C4-2B (cell line): ENCODE measurements around the gene ACSL3.

ENCODE experiments used
- ZFX ChIP-seq: fragments of 450-650 bp; IDR thresholded peaks from 2 replicates; pipeline ENCODE4 v1.6.1; 2017
- TF ChIP-seq, protein P1 (sequence below): fragments of 450-650 bp; conservative IDR thresholded peaks from 2 replicates; pipeline ENCODE4 v1.5.1; 2017; ENCODE audit warnings: mild to moderate bottlenecking

GRCh38 chr2:222866358-222866960 is 5.6 kb downstream of the ACSL3 start:
- TF ChIP-seq, protein P1, sequence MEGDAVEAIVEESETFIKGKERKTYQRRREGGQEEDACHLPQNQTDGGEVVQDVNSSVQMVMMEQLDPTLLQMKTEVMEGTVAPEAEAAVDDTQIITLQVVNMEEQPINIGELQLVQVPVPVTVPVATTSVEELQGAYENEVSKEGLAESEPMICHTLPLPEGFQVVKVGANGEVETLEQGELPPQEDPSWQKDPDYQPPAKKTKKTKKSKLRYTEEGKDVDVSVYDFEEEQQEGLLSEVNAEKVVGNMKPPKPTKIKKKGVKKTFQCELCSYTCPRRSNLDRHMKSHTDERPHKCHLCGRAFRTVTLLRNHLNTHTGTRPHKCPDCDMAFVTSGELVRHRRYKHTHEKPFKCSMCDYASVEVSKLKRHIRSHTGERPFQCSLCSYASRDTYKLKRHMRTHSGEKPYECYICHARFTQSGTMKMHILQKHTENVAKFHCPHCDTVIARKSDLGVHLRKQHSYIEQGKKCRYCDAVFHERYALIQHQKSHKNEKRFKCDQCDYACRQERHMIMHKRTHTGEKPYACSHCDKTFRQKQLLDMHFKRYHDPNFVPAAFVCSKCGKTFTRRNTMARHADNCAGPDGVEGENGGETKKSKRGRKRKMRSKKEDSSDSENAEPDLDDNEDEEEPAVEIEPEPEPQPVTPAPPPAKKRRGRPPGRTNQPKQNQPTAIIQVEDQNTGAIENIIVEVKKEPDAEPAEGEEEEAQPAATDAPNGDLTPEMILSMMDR = no peak
- no peak for TF ChIP-seq ZFX
